Activated CD8-positive, alpha-beta memory T cell treated with anti-CD3 and anti-CD28 coated beads for 48 hours (primary cell): ENCODE data around the gene PHF2.

Source experiments
- DNase-seq, 3 experiments: peaks; one replicate each; pipeline ENCODE4 v3.0.0-alpha.2; 2020; ENCODE audit warnings: low read depth in 2 of 3, low spot score in 2 of 3

Gene PHF2

GRCh38 chr9:93697352-93698139, 121.2 kb downstream of the PHF2 start:
- no peak for DNase-seq

- DNase-seq, result no peak
Observed at GRCh38 chr9:93698140-93698908, 121.9 kb downstream of the PHF2 start.

- DNase-seq, result no peak
Observed at GRCh38 chr9:93699650-93700049, 123.3 kb downstream of the PHF2 start.

DNA sequence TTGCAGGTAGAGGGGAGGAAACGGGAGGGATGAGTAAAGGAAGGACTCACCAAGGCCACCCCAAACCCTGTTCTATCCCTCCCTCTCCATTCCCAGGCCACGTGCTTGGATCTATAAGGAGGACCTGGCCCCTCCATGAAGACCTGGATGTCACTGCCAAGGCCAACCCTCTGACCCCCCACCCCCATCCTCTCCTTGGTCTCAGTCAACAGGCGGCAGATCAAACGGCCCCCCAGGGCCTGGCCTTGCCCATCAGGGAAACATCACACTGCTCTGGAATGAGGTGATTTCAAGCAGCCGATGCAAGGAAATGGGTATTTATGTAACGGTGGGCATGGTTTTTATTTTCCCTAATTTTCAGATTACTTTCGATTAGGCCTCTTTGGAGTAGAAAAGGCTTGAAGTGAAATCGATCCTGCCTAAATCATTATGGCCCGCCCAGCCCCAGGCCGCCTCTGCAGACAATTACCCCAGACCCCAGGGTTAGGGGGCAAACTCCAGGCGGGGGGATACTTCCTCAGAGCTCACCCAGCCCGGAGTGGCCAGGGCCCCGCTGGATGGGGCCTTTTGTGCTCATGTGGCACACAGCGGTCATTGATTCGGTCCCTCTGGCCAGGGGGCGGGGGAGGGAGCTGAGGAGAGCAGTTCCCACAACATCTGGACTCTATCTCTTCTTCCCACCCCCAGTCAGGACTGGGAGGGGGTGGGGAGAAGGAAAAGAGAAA, 125.3 kb downstream of the PHF2 start:
- no peak for DNase-seq

GRCh38 chr9:93702261-93702660, 125.9 kb downstream of the PHF2 start:
- DNase-seq, result no peak

GRCh38 chr9:93708289-93708986, 132.1 kb downstream of the PHF2 start:
- no peak for DNase-seq

- DNase-seq, result no peak
Observed at GRCh38 chr9:93708987-93709302, 132.6 kb downstream of the PHF2 start.

GRCh38 chr9:93709600-93710369, 133.4 kb downstream of the PHF2 start:
- DNase-seq, result no peak

DNA sequence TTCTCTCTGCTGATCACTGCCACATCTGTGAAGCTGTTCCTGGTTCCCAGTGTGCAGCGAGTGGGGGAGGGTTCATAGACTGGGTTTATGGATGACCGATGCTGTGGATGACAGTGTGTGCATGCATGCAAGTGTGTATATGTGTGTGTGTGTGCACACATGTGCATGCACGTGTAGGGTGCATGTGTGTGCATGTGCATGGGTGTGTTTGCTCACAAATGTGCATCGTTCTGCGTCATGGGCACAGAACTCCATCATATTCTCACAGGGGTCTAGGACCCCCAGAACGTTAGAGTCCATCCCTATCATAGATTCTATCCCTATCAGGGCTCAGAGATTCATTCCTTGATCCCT, 134.0 kb downstream of the PHF2 start:
- DNase-seq, result no peak

DNA sequence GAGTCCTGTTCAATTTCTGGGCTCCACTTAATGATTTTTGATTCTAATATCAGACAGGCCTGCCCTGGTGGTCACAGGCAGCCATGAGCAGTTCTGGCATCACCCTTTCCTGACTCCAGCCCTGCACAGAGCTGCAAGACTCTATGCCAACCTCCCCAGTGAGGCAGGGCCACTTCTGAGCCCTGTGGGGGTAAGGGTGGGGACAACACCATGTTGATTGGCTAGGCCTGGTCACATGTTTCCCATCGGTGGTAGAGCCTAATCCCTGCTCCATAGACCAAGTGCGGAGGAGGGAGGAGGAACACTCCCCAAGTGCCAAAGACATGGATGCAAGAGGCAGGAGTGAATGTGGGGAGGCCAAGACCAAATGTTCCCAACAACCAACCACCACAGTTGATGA, 134.6 kb downstream of the PHF2 start:
- no peak for DNase-seq

GRCh38 chr9:93712896-93713295, 136.5 kb downstream of the PHF2 start:
- DNase-seq, result no peak

- no peak for DNase-seq
Observed at GRCh38 chr9:93713716-93714115, 137.3 kb downstream of the PHF2 start.

DNA sequence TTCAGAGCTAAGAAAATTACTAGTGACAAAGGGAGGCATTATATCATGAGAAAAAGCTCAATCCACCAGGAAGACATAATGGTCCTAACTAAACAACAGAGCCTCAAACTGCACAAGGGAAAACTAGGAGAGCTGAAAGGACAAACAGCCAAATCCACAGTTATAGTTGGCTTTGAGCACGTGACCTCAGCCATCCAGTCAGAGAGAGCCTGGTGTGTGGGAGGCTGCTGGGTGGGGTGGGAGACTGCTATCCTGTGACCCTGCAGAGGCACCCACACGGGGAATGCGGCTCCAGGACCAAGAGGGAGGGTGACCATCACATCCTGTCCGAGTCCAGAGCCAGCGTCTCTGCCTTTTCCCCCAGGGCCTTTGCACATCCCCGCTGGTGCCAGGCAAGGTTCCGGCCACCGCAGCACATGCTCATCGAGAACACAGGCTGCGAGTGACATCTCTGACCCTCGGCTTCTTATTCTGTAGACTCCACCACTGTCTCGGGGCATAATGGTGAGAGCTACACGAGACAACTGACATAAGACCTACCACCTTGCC, 145.1 kb downstream of the PHF2 start:
- no peak for DNase-seq

DNA sequence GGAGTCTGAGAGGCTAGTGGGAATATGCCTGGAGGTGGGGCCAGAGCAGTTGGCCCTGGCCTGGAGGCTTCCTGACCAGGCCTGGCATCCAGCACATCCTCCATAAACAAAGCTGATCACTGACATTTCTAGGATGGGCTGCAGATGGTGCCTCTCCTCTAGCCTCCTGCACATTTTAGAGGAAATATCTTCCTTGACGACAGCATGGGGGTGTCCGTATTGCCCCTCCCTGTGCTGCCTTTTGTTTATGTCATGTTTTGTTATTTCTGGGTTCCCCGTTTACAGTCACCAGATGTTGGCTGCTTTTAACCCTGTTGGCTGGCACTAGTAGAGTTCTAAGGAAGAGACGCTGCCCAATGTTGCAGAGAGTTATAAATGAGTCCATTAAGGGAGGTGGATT, 148.5 kb downstream of the PHF2 start:
- DNase-seq, result no peak

DNA sequence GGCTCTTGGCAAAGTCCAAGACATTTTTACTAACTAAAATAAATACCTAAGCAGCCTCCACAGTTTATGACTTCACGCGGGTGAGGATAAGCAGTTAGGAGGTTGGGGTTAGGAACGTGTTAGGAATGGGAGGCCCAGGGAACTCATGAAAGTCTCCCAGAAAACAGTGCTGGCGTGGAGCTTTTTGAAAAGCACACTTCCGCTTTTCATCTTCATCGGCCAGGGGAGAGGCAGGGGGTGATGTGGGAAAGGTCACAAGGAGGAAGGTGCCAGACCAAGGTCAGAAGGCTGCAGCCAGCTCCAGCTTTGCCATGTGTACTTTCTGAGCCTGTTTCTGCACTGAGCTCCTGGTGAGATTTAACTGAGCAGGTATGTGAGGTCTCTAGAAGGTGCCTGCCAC, 149.0 kb downstream of the PHF2 start:
- DNase-seq, result no peak

GRCh38 chr9:93726147-93726546, 149.8 kb downstream of the PHF2 start:
- no peak for DNase-seq
